Motor neuron (in vitro differentiated cells): ENCODE measurements around the gene KRT36. TPM values are rescaled to one million over a fixed set of nuclear protein-coding genes. Genes with fewer than 3 reads are reported as not detected.

ENCODE experiments used
- ATAC-seq, 8 experiments: fragments of 200-7000 bp; cut with Tn5 transposase; replicated peaks in 6 of 8; 2 replicates each; pipeline ENCODE4 v1.8.0; 2021; ENCODE audit warnings: mild to moderate bottlenecking in 8 of 8, moderate library complexity in 8 of 8
- H3K27ac ChIP-seq, 2 donors: fragments of 250-450 bp; sonication (Bioruptor Pico); 2 replicates each; pipeline ENCODE4 v1.9.0; 2021; ENCODE audit warnings: antibody characterized with exemption in 2 of 2, mild to moderate bottlenecking in 2 of 2, moderate library complexity in 1 of 2
- H3K4me1 ChIP-seq, 2 donors: fragments of 250-450 bp; sonication (Bioruptor Pico); replicated peaks in 1 of 2; 2 replicates each; pipeline ENCODE4 v1.6.1; 2021; ENCODE audit warnings: antibody characterized with exemption in 2 of 2, mild to moderate bottlenecking in 2 of 2, moderate library complexity in 1 of 2
- H3K4me3 ChIP-seq, 5 donors: fragments of 250-450 bp; sonication (Bioruptor Pico); 2 replicates each; pipeline ENCODE4 v1.9.0; 2021; ENCODE audit warnings: antibody characterized with exemption in 5 of 5, mild to moderate bottlenecking in 5 of 5, moderate library complexity in 4 of 5
- WGBS, 10 experiments: fragments of 450-650 bp; shearing (Covaris generic); methylation state at CpG; one replicate each; pipeline ENCODE4 v1.0.0; 2022; 5-methylcytosine and 5-hydroxymethylcytosine counted together
- in situ Hi-C, 9 experiments: fragments of 400-800 bp; cut with MboI; loops; one replicate each; pipeline ENCODE4 v1.15.0; 2021; ENCODE audit warnings: low sequenced_read_pairs in 9 of 9, low pct_unique_long_range_greater_than_20kb in 2 of 9; ENCODE audit not compliant: unreplicated experiment in 9 of 9
- total RNA-seq, 8 experiments: library from RNA; unstranded; fragments of 300-600 nt; gene quantifications; 2 replicates each; pipeline versions ENCODE4 v1.2.3 to v1.2.4, GENCODE V29; 2022

KRT36 gene
- total RNA-seq, 8 experiments from 2014 or later, result 0.19 to 0.25 TPM; not detected in 6

- H3K27ac ChIP-seq, result no peak overlapping the region
- 83 to 100% (median 90%) methylated on average over 1 to 3 of the region's 3 CpGs; no CpG with 5 or more reads in 5 of the 10 experiments for WGBS, 10 experiments
- in situ Hi-C loops, result no loop called here
- ATAC-seq, result no peak
- no peaks in the 10 kb centered on the region for H3K4me1 ChIP-seq
- H3K4me3 ChIP-seq, result no peak overlapping the region
Observed at GRCh38 chr17:41456204-41456603, 33.5 kb downstream of the KRT36 start.

- ATAC-seq, result no peak
- WGBS, 10 experiments, result 83 to 100% methylated on average over 1 of the region's 1 CpG; no CpG with 5 or more reads in 8 of the 10 experiments
- Histone ChIP-seq H3K4me1 (no peaks in the 10 kb centered on the region), H3K27ac (no peak overlapping the region), H3K4me3 (no peak overlapping the region)
- in situ Hi-C loops, result no loop called here
Observed at GRCh38 chr17:41455236-41455635, 34.5 kb downstream of the KRT36 start.

- WGBS, 10 experiments, result 43 to 100% (median 86%) methylated on average over 1 to 3 of the region's 3 CpGs; no CpG with 5 or more reads in 3 of the 10 experiments
- H3K27ac ChIP-seq, result no peak overlapping the region
- no peak overlapping the region for H3K4me3 ChIP-seq
- no peak for ATAC-seq
- in situ Hi-C loops, result no loop called here
- no peaks in the 10 kb centered on the region for H3K4me1 ChIP-seq
Observed at GRCh38 chr17:41453066-41453465, 36.6 kb downstream of the KRT36 start.

GRCh38 chr17:41452281-41452680, 37.4 kb downstream of the KRT36 start:
- H3K4me3 ChIP-seq, result no peak overlapping the region
- whole genome bisulfite sequencing, 10 experiments, result 0 to 69% (median 4%) methylated on average over 1 to 4 of the region's 4 CpGs; no CpG with 5 or more reads in 2 of the 10 experiments
- no peak for ATAC-seq
- in situ Hi-C loops, result no loop called here
- H3K27ac ChIP-seq, result no peak overlapping the region
- H3K4me1 ChIP-seq, result no peaks in the 10 kb centered on the region

GRCh38 chr17:41451154-41451728, 38.5 kb downstream of the KRT36 start:
- 28 to 100% (median 85%) methylated on average over 1 to 2 of the region's 2 CpGs; no CpG with 5 or more reads in 4 of the 10 experiments for WGBS, 10 experiments
- H3K27ac ChIP-seq, result no peak overlapping the region
- in situ Hi-C loops, result no loop called here
- ATAC-seq, result no peak
- no peaks in the 10 kb centered on the region for H3K4me1 ChIP-seq
- H3K4me3 ChIP-seq, result no peak overlapping the region

GRCh38 chr17:41449008-41449407, 40.7 kb downstream of the KRT36 start:
- 20 to 100% (median 91%) methylated on average over 1 to 5 of the region's 6 CpGs; no CpG with 5 or more reads in 4 of the 10 experiments for WGBS, 10 experiments
- Histone ChIP-seq H3K4me1 (no peaks in the 10 kb centered on the region), H3K4me3 (no peak overlapping the region), H3K27ac (no peak overlapping the region)
- no peak for ATAC-seq
- in situ Hi-C loops, result no loop called here

GRCh38 chr17:41448506-41448905, 41.2 kb downstream of the KRT36 start:
- ATAC-seq, result no peak
- in situ Hi-C loops, result no loop called here
- WGBS, 10 experiments, result 100% methylated on average over 1 of the region's 2 CpGs; no CpG with 5 or more reads in 8 of the 10 experiments

GRCh38 chr17:41446806-41447205, 42.9 kb downstream of the KRT36 start:
- H3K4me3 ChIP-seq, result no peak overlapping the region
- WGBS, 10 experiments, result 0 to 94% (median 60%) methylated on average over 1 to 2 of the region's 2 CpGs; no CpG with 5 or more reads in 2 of the 10 experiments
- H3K27ac ChIP-seq, result no peak overlapping the region
- no peak for ATAC-seq
- peaks cover 10 to 17% of the 10 kb centered on the region in 2 donors for H3K4me1 ChIP-seq
- in situ Hi-C loops, result no loop called here

More at GRCh38 chr17:41448506-41448905, 41.2 kb downstream of the KRT36 start:
- H3K4me1 ChIP-seq, result peaks cover 0 to under 1% of the 10 kb centered on the region in 2 donors
- H3K27ac ChIP-seq, result no peak overlapping the region
- H3K4me3 ChIP-seq, result no peak overlapping the region

GRCh38 chr17:41444640-41445039, 45.1 kb downstream of the KRT36 start:
- H3K27ac ChIP-seq, result no peak overlapping the region
- 0 to 100% (median 80%) methylated on average over 1 to 3 of the region's 3 CpGs; no CpG with 5 or more reads in 1 of the 10 experiments for WGBS, 10 experiments
- no peak overlapping the region for H3K4me3 ChIP-seq
- peaks cover 10 to 17% of the 10 kb centered on the region in 2 donors for H3K4me1 ChIP-seq
- no peak for ATAC-seq
- in situ Hi-C loops, result no loop called here

- WGBS, 10 experiments, result 0 to 100% (median 92%) methylated on average over 1 of the region's 1 CpG; no CpG with 5 or more reads in 2 of the 10 experiments
- Histone ChIP-seq H3K4me1 (peaks cover 10 to 17% of the 10 kb centered on the region in 2 donors), H3K4me3 (no peak overlapping the region), H3K27ac (no peak overlapping the region)
- in situ Hi-C loops, result no loop called here
- ATAC-seq, result no peak
Observed at GRCh38 chr17:41444186-41444585, 45.5 kb downstream of the KRT36 start.

GRCh38 chr17:41442739-41443138, 47.0 kb downstream of the KRT36 start:
- H3K4me1 ChIP-seq, result peaks cover 10 to 17% of the 10 kb centered on the region in 2 donors
- 6 to 60% (median 22%) methylated on average over 1 to 3 of the region's 4 CpGs; no CpG with 5 or more reads in 1 of the 10 experiments for WGBS, 10 experiments
- peak in 7 of 8 experiments; percentile 68 to 97 (median 89) for ATAC-seq
- in situ Hi-C loops, result no loop called here
- H3K4me3 ChIP-seq, result no peak overlapping the region
- peak overlapping the region in 1 of 2 donors; percentile 80 for H3K27ac ChIP-seq

- in situ Hi-C loops, result no loop called here
- no peak within 1 kb of the TSS for H3K27ac ChIP-seq
- no peak for ATAC-seq
- 80 to 100% (median 95%) methylated on average over 1 to 5 of the region's 10 CpGs; no CpG with 5 or more reads in 6 of the 10 experiments for WGBS, 10 experiments
- no peak within 1 kb of the TSS for H3K4me3 ChIP-seq
- H3K4me1 ChIP-seq, result peaks cover 10 to 17% of the 10 kb centered on the region in 2 donors
Observed at GRCh38 chr17:41440531-41441033, 49.1 kb downstream of the KRT36 start, which contains the start of gene KRT38. KRT38 (minus strand) TSS chr17:41440983; CDS start chr17:41440921, 62 bp downstream.

- in situ Hi-C loops, result no loop called here
- Histone ChIP-seq H3K27ac (no peak overlapping the region), H3K4me3 (no peak overlapping the region), H3K4me1 (peaks cover 14 to 23% of the 10 kb centered on the region in 2 donors)
- ATAC-seq, result no peak
- WGBS, 10 experiments, result 70 to 100% (median 86%) methylated on average over 2 to 5 of the region's 5 CpGs; no CpG with 5 or more reads in 5 of the 10 experiments
Observed at GRCh38 chr17:41439375-41439774, 50.3 kb downstream of the KRT36 start.
